Mucosa of descending colon (tissue), 3 donors: ENCODE measurements around the gene EHBP1. TPM values are rescaled to one million over a fixed set of nuclear protein-coding genes. Genes with fewer than 3 reads are reported as not detected.

ENCODE experiments used
- ATAC-seq: fragments of 200-7000 bp; cut with Tn5 transposase; one replicate; pipeline ENCODE4 v1.9.1; 2020; ENCODE audit warnings: mild to moderate bottlenecking, moderate library complexity
- DNase-seq, 3 donors: peaks; one replicate each; pipeline ENCODE4 v3.0.0-alpha.2; 2020
- H3K36me3 ChIP-seq: fragments of 200-600 bp; one replicate; pipeline ENCODE4 v1.8.0; 2021; ENCODE audit warnings: low read depth, mild to moderate bottlenecking
- H3K4me1 ChIP-seq: fragments of 200-600 bp; one replicate; pipeline ENCODE4 v1.8.0; 2021; ENCODE audit warnings: low read depth, mild to moderate bottlenecking
- H3K4me3 ChIP-seq: fragments of 200-600 bp; one replicate; pipeline ENCODE4 v1.8.0; 2021; ENCODE audit warnings: mild to moderate bottlenecking
- H3K9me3 ChIP-seq: fragments of 200-600 bp; one replicate; pipeline ENCODE4 v1.8.0; 2021; ENCODE audit warnings: mild to moderate bottlenecking
- intact Hi-C, 2 donors: fragments of 100-400 bp; cut with DNase I in 1 of 2; cut with micrococcal nuclease in 1 of 2; formaldehyde crosslinking; loops; one replicate each; pipeline versions ENCODE4 v1.11.0 to v1.11.1; 2022; cut with DNase I, micrococcal nuclease
- total RNA-seq, 3 donors: library from RNA; stranded (reverse); fragmentation: NEBNext Ultra II Directional in 2 of 3; extraction: Animal tissue kit (Norgen Biotek cat#: 25700) in 2 of 3; gene quantifications; one replicate each; pipeline versions ENCODE4 v1.2.1 to v1.2.4, GENCODE V29; 2021 to 2023
- TF ChIP-seq, protein P1 (sequence below): fragments of 200-600 bp; IDR thresholded peaks from one replicate; pipeline ENCODE4 v1.8.0; 2022; ENCODE audit warnings: antibody characterized with exemption, mild to moderate bottlenecking
- donor health status: DM: no; HTN: no; CAD: no; lungs with moderate emphysema.
- donor health status: DM: no; HTN: no; CAD: no.
- donor health status: DM: no; HTN: yes; CAD: no.

EHBP1 gene
- total RNA-seq, 3 donors from 2014 or later, result 26.9 to 136 (median 28.2) TPM

DNA sequence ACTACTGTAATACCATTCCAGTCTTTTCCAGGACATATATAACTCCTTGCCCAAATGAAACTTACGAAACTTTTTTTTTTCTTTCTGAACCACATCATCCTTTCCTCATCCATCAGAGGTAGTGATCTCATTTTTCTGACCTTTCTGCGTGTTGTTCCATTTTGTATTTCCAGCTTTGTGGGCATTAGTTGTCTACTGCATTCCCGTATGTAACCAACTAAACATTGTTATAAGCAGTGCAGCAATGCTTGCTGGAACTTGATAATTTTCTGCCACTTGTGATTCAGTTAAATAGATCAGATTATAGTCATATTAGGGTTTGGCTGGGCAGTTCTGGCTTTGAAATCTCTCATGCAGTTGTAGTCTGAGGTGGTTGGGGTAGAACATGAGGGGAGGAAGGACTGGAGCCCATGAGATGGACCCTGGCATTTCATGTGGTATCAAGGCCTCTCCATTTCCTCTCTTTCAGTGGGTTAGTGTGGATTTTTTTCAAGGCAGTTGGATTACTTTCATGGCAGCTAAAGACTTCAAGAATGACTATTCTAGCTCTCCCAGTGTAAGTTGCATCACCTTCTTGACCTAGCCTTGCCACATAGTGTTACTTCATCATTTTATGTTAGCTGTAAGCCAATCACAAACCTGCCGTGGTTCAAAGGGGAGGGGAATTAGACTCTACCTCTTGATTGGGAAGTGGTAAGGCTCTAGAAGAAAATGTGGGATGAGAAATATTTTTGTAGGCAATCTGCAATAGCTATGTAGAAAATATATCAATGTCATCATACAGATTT, 80.5 kb downstream of the EHBP1 start:
- Histone ChIP-seq H3K4me1 (peaks cover 5% of the 10 kb centered on the region), H3K9me3 (no peaks in the 10 kb centered on the region), H3K36me3 (no peaks in the 10 kb centered on the region), H3K4me3 (no peak overlapping the region)
- TF ChIP-seq, protein P1, sequence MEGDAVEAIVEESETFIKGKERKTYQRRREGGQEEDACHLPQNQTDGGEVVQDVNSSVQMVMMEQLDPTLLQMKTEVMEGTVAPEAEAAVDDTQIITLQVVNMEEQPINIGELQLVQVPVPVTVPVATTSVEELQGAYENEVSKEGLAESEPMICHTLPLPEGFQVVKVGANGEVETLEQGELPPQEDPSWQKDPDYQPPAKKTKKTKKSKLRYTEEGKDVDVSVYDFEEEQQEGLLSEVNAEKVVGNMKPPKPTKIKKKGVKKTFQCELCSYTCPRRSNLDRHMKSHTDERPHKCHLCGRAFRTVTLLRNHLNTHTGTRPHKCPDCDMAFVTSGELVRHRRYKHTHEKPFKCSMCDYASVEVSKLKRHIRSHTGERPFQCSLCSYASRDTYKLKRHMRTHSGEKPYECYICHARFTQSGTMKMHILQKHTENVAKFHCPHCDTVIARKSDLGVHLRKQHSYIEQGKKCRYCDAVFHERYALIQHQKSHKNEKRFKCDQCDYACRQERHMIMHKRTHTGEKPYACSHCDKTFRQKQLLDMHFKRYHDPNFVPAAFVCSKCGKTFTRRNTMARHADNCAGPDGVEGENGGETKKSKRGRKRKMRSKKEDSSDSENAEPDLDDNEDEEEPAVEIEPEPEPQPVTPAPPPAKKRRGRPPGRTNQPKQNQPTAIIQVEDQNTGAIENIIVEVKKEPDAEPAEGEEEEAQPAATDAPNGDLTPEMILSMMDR, result no peak
- intact Hi-C loops, result no loop called here
- ATAC-seq (no peak), DNase-seq (no peak)

GRCh38 chr2:62787386-62787785, 81.9 kb downstream of the EHBP1 start:
- H3K36me3 ChIP-seq, result no peaks in the 10 kb centered on the region
- no peak for DNase-seq
- no peaks in the 10 kb centered on the region for H3K9me3 ChIP-seq
- H3K4me1 ChIP-seq, result peaks cover 5% of the 10 kb centered on the region
- intact Hi-C loops, result no loop called here
- TF ChIP-seq, protein P1, result no peak
- no peak overlapping the region for H3K4me3 ChIP-seq
- ATAC-seq, result peak; percentile 60

DNA sequence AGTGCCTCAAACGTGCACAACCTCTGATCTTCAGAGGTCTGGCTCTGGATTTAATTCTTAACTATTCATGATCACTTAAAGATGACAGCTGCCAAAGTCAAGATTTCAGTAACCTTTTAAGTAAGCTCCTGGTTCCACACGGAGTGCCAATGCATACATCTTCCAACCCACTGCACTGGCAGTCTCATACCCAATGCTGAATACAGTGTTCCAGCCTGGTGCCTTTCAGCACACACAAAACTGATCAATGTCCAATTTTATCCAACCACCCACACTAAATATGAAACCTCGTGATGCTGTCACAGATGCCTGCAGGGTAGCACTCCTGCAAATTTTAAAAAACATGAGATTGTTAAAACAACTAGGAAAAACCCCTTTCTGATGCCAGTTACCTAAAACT, 84.0 kb downstream of the EHBP1 start:
- Histone ChIP-seq H3K9me3 (no peaks in the 10 kb centered on the region), H3K4me3 (no peak overlapping the region), H3K36me3 (no peaks in the 10 kb centered on the region), H3K4me1 (peaks cover 5% of the 10 kb centered on the region)
- intact Hi-C loops, result no loop called here
- TF ChIP-seq, protein P1, result no peak
- no peak for DNase-seq
- ATAC-seq, result no peak

DNA sequence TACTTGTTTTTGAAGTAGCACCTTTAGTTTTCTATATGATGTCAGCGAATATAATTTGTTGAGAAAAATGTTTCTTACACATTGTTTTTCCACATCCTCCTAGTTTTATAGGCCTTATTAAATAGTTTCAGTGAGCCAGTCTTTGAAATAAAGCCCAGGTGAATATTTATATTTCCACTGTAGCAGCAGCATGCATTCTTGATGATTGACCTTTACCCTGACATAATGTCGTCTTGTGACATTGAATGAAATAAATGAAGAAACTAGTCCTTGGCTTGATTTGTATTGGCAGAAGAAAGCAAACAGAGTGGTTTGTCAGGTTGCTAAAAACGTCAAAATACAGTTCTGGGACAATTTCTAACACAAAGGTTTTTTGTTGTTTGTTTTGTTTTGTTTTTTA, 84.4 kb downstream of the EHBP1 start:
- intact Hi-C loops, result no loop called here
- peaks cover 5% of the 10 kb centered on the region for H3K4me1 ChIP-seq
- ATAC-seq (no peak), DNase-seq (no peak)
- H3K4me3 ChIP-seq, result no peak overlapping the region
- TF ChIP-seq, protein P1, result no peak
- no peaks in the 10 kb centered on the region for H3K36me3 ChIP-seq
- H3K9me3 ChIP-seq, result no peaks in the 10 kb centered on the region

GRCh38 chr2:62792408-62792807, 86.9 kb downstream of the EHBP1 start:
- TF ChIP-seq, protein P1, result no peak
- ATAC-seq (no peak), DNase-seq (no peak)
- H3K4me1 ChIP-seq, result peaks cover 5% of the 10 kb centered on the region
- H3K9me3 ChIP-seq, result no peaks in the 10 kb centered on the region
- no peaks in the 10 kb centered on the region for H3K36me3 ChIP-seq
- intact Hi-C loops, result no loop called here
- no peak overlapping the region for H3K4me3 ChIP-seq
